Kidney capillary endothelial cell (primary cell): ENCODE data around the gene ZNF682.
"Not testable (repeated sequence)": the region's sequence is repeated elsewhere in the genome, so short reads cannot be mapped to it uniquely, and the experiment has no call there.

Source experiments
- DNase-seq: peaks from one replicate; pipeline ENCODE4 v3.0.0-alpha.2; 2018; ENCODE audit warnings: low spot score

ZNF682 gene

GRCh38 chr19:20039203-20039723, at the start of gene ZNF682:
ZNF682 (minus strand) TSS chr19:20039505; CDS start chr19:20039345, 160 bp downstream.
- peak; percentile 92 for DNase-seq

- DNase-seq, result not testable (repeated sequence)
Observed at GRCh38 chr19:20082876-20083275, 43.6 kb upstream of the ZNF682 start.

GRCh38 chr19:20082232-20082833, 43.0 kb upstream of the ZNF682 start:
- DNase-seq, result not testable (repeated sequence)

- no peak for DNase-seq
Observed at GRCh38 chr19:20080656-20081055, 41.4 kb upstream of the ZNF682 start.

GRCh38 chr19:20079476-20079875, 40.2 kb upstream of the ZNF682 start:
- DNase-seq, result no peak

GRCh38 chr19:20078581-20079031, 39.3 kb upstream of the ZNF682 start:
- peak; percentile 11 for DNase-seq

- peak; percentile 88 for DNase-seq
Observed at GRCh38 chr19:20077791-20078463, 38.6 kb upstream of the ZNF682 start, which contains the start of gene ZNF90. ZNF90 (plus strand) TSS chr19:20078000; CDS start chr19:20078133, 133 bp downstream.

GRCh38 chr19:20072936-20073335, 33.6 kb upstream of the ZNF682 start:
- no peak for DNase-seq

- DNase-seq, result no peak
Observed at GRCh38 chr19:20070691-20071090, 31.4 kb upstream of the ZNF682 start.

- not testable (repeated sequence) for DNase-seq
Observed at GRCh38 chr19:20068559-20068958, 29.3 kb upstream of the ZNF682 start.

GRCh38 chr19:20067943-20068342, 28.6 kb upstream of the ZNF682 start:
- no peak for DNase-seq

- DNase-seq, result no peak
Observed at GRCh38 chr19:20066861-20067260, 27.6 kb upstream of the ZNF682 start.

- no peak for DNase-seq
Observed at GRCh38 chr19:20060282-20060681, 21.0 kb upstream of the ZNF682 start.

- not testable (repeated sequence) for DNase-seq
Observed at GRCh38 chr19:20058738-20059137, 19.4 kb upstream of the ZNF682 start.

GRCh38 chr19:20051841-20052768, 12.8 kb upstream of the ZNF682 start:
- DNase-seq, result peak; percentile 83

- not testable (repeated sequence) for DNase-seq
Observed at GRCh38 chr19:20045742-20046141, 6.4 kb upstream of the ZNF682 start.

GRCh38 chr19:20044663-20045062, 5.4 kb upstream of the ZNF682 start:
- DNase-seq, result no peak

GRCh38 chr19:20038358-20039202, 725 bp downstream of the ZNF682 start:
- peak; percentile 26 for DNase-seq

- DNase-seq, result no peak
Observed at GRCh38 chr19:20035935-20036334, 3.4 kb downstream of the ZNF682 start.

GRCh38 chr19:20028611-20029010, 10.7 kb downstream of the ZNF682 start:
- no peak for DNase-seq

GRCh38 chr19:20005741-20006140, 33.6 kb downstream of the ZNF682 start:
- DNase-seq, result no peak
